Prostate gland (tissue), 2 donors: ENCODE data around the gene ZBTB16. TPM values are rescaled to one million over a fixed set of nuclear protein-coding genes. Genes with fewer than 3 reads are reported as not detected.

Experiments used
- DNase-seq: peaks from one replicate; pipeline ENCODE4 v3.0.0-alpha.2; 2019; ENCODE audit warnings: low spot score
- H3K27ac ChIP-seq, 2 donors: fragments of 200-600 bp; sonication (generic); 2 replicates each; pipeline ENCODE4 v1.5.1; 2017 to 2019
- H3K27me3 ChIP-seq: fragments of 200-600 bp; sonication (generic); replicated peaks from 2 replicates; pipeline ENCODE4 v1.5.1; 2019; ENCODE audit not compliant: insufficient read depth
- H3K36me3 ChIP-seq, 2 donors: fragments of 200-600 bp; sonication (generic); 1 replicate in 1 of 2; 2 replicates in 1 of 2; pipeline versions ENCODE4 v1.5.1 to v1.8.1; 2017 to 2019
- H3K4me1 ChIP-seq: fragments of 200-600 bp; sonication (generic); replicated peaks from 2 replicates; pipeline ENCODE4 v1.5.1; 2019
- H3K4me3 ChIP-seq, 2 donors: fragments of 200-600 bp; sonication (generic); 2 replicates each; pipeline ENCODE4 v1.5.1; 2017 to 2019
- H3K9me3 ChIP-seq: fragments of 200-600 bp; sonication (generic); 2 replicates; pipeline ENCODE4 v1.5.1; 2017
- CTCF ChIP-seq, 4 experiments: fragments of 200-600 bp in 2 of 4; fragments of 450-650 bp in 2 of 4; sonication (generic) in 2 of 4; IDR thresholded peaks; 1 replicate in 3 of 4; 2 replicates in 1 of 4; pipeline ENCODE4 v1.5.1; 2016 to 2019; ENCODE audit warnings: antibody characterized with exemption in 4 of 4, mild to moderate bottlenecking in 2 of 4, moderate library complexity in 2 of 4
- POLR2A ChIP-seq: fragments of 450-650 bp; IDR thresholded peaks from one replicate; pipeline ENCODE4 v1.6.1; 2016; ENCODE audit warnings: antibody characterized with exemption, mild to moderate bottlenecking
- POLR2AphosphoS5 ChIP-seq: sonication (generic); formaldehyde crosslinking; IDR thresholded peaks from one replicate; pipeline ENCODE4 v1.6.1; 2017; ENCODE audit warnings: antibody characterized with exemption
- WGBS: methylation state at CpG from one replicate; pipeline ENCODE4 v1.1.5; 2018; 5-methylcytosine and 5-hydroxymethylcytosine counted together
- intact Hi-C: fragments of 100-400 bp; cut with DNase I; formaldehyde crosslinking; loops from one replicate; pipeline ENCODE4 v1.14.2; 2022
- total RNA-seq, 2 donors: library from RNA; depleted of rRNA; stranded (reverse); fragments of >200 nt; gene quantifications; one replicate each; pipeline ENCODE4 v1.1.0, GENCODE V29; 2016

ZBTB16 gene
- total RNA-seq, 2 donors from 2014 or later, result 171 to 230 TPM

GRCh38 chr11:114286229-114286628, 226.7 kb downstream of the ZBTB16 start:
- Histone ChIP-seq H3K36me3 (no peaks in the 10 kb centered on the region), H3K4me3 (no peak overlapping the region), H3K4me1 (peaks cover 5% of the 10 kb centered on the region), H3K27me3 (no peaks in the 10 kb centered on the region), H3K9me3 (no peaks in the 10 kb centered on the region), H3K27ac (no peak overlapping the region)
- TF ChIP-seq POLR2A, result no peak
- TF ChIP-seq POLR2AphosphoS5, result no peak
- no peak for TF ChIP-seq CTCF (IDR thresholded peaks at IDR 0.05)
- no peak for DNase-seq
- intact Hi-C loops, result no loop called here
- WGBS, result 84% methylated on average over 3 of the region's 3 CpGs

GRCh38 chr11:114287154-114287553, 227.6 kb downstream of the ZBTB16 start:
- H3K27ac ChIP-seq, result peak overlapping the region in 1 of 2 donors; percentile 5
- H3K4me1 ChIP-seq, result peaks cover 7% of the 10 kb centered on the region
- intact Hi-C loops, result no loop called here
- no peak for DNase-seq
- no peak for TF ChIP-seq POLR2AphosphoS5
- no peak for TF ChIP-seq POLR2A
- no peak for TF ChIP-seq CTCF (IDR thresholded peaks at IDR 0.05)
- no peaks in the 10 kb centered on the region for H3K36me3 ChIP-seq
- H3K27me3 ChIP-seq, result no peaks in the 10 kb centered on the region
- H3K4me3 ChIP-seq, result no peak overlapping the region
- WGBS, result 52% methylated on average over 2 of the region's 2 CpGs
- H3K9me3 ChIP-seq, result no peaks in the 10 kb centered on the region

GRCh38 chr11:114288136-114288535, 228.6 kb downstream of the ZBTB16 start:
- Histone ChIP-seq H3K27me3 (no peaks in the 10 kb centered on the region), H3K9me3 (no peaks in the 10 kb centered on the region), H3K27ac (no peak overlapping the region), H3K36me3 (no peaks in the 10 kb centered on the region), H3K4me3 (no peak overlapping the region), H3K4me1 (peaks cover 13% of the 10 kb centered on the region)
- no peak for TF ChIP-seq CTCF (IDR thresholded peaks at IDR 0.05)
- no peak for TF ChIP-seq POLR2AphosphoS5
- TF ChIP-seq POLR2A, result no peak
- intact Hi-C loops, result no loop called here
- 31% methylated on average over 2 of the region's 2 CpGs for WGBS
- no peak for DNase-seq

GRCh38 chr11:114289779-114290178, 230.3 kb downstream of the ZBTB16 start:
- DNase-seq, result no peak
- Histone ChIP-seq H3K27me3 (no peaks in the 10 kb centered on the region), H3K9me3 (no peaks in the 10 kb centered on the region), H3K27ac (no peak overlapping the region), H3K36me3 (no peaks in the 10 kb centered on the region), H3K4me1 (peaks cover 13% of the 10 kb centered on the region), H3K4me3 (no peak overlapping the region)
- intact Hi-C loops, result no loop called here
- 82% methylated on average over 5 of the region's 5 CpGs for WGBS
- TF ChIP-seq POLR2A (no peak), CTCF (IDR thresholded peaks at IDR 0.05) (no peak), POLR2AphosphoS5 (no peak)

- no peak overlapping the region for H3K4me3 ChIP-seq
- intact Hi-C loops, result no loop called here
- no peaks in the 10 kb centered on the region for H3K36me3 ChIP-seq
- no peak for DNase-seq
- H3K27me3 ChIP-seq, result no peaks in the 10 kb centered on the region
- TF ChIP-seq POLR2AphosphoS5, result no peak
- TF ChIP-seq POLR2A, result no peak
- TF ChIP-seq CTCF (IDR thresholded peaks at IDR 0.05), result no peak
- no peaks in the 10 kb centered on the region for H3K9me3 ChIP-seq
- H3K4me1 ChIP-seq, result peaks cover 13% of the 10 kb centered on the region
- H3K27ac ChIP-seq, result no peak overlapping the region
- WGBS, result 93% methylated on average over 2 of the region's 2 CpGs
Observed at GRCh38 chr11:114290503-114291235, 231.2 kb downstream of the ZBTB16 start.
